HEK293T (cell line): Measurements from ENCODE around the gene FBXO8.

Experiments used
- BHLHE40 ChIP-seq: fragments of 450-650 bp; IDR thresholded peaks from 2 replicates; pipeline ENCODE4 v1.6.1; 2016; ENCODE audit warnings: mild to moderate bottlenecking, moderate library complexity, borderline replicate concordance
- ELF4 ChIP-seq: fragments of 450-650 bp; IDR thresholded peaks from 2 replicates; pipeline ENCODE4 v1.6.1; 2017; ENCODE audit warnings: antibody characterized with exemption
- FOXK2 ChIP-seq: fragments of 450-650 bp; IDR thresholded peaks from 2 replicates; pipeline ENCODE4 v1.6.1; 2016; ENCODE audit warnings: mild to moderate bottlenecking
- HDGF ChIP-seq: fragments of 450-650 bp; IDR thresholded peaks from 2 replicates; pipeline ENCODE4 v1.6.1; 2017; ENCODE audit warnings: antibody characterized with exemption, borderline replicate concordance

- TF ChIP-seq ELF4 (no peak), BHLHE40 (no peak), HDGF (no peak), FOXK2 (no peak)
Measured at GRCh38 chr4:174241162-174241561, 42.3 kb downstream of the FBXO8 start.
